ENCODE data around the gene ZNF654. TPM values are rescaled to one million over a fixed set of nuclear protein-coding genes. Genes with fewer than 3 reads are reported as not detected.
A peak's percentile ranks its signal among the peaks of the same experiment; 100 is the strongest.
"Not testable (repeated sequence)": the region's sequence is repeated elsewhere in the genome, so short reads cannot be mapped to it uniquely, and the experiment has no call there.

Gene ZNF654
- total RNA-seq, 1 donor from 2014 or later: 11.9 TPM

DNA sequence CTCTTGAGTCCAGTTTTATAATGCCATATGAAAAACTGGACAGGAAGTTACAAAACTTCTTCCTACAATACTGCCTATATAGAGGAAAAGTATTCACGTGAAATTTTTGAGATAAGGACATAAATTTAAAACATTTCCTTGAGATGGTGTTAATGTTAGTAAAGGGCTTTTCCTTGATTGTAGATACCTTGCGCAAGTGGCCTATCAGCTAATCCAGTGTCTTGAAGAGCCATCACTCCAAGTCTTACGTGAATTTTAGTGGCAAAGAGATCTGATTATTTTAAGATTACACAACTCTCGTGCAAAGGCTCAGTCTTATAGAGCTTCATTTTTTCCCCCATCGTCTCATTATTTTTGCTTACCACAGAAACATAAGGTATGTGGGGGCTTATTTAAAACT lies 109.1 kb downstream of the ZNF654 start:
- no peak for DNase-seq (ENCODE audit: missing footprints)
- no peak for ATAC-seq

GRCh38 chr3:88180398-88180999 lies 121.4 kb downstream of the ZNF654 start:
- no peak for ATAC-seq
- intact Hi-C loops (cut with DNase I): no loop called here
- DNase-seq (ENCODE audit: missing footprints): no peak

More for the DNA sequence above, 109.1 kb downstream of the ZNF654 start:
- intact Hi-C loops (cut with DNase I): no loop called here

GRCh38 chr3:88182165-88182918 lies 123.3 kb downstream of the ZNF654 start:
- peak; percentile 31 for DNase-seq (ENCODE audit: missing footprints)
- ATAC-seq; intact Hi-C loops (cut with DNase I): not testable (repeated sequence)

- intact Hi-C loops (cut with DNase I): no loop called here
- ATAC-seq: peak; percentile 59
- DNase-seq (ENCODE audit: missing footprints): peak; percentile 61
These were observed 129.4 kb downstream of the ZNF654 start for GRCh38 chr3:88188436-88188835.

DNA sequence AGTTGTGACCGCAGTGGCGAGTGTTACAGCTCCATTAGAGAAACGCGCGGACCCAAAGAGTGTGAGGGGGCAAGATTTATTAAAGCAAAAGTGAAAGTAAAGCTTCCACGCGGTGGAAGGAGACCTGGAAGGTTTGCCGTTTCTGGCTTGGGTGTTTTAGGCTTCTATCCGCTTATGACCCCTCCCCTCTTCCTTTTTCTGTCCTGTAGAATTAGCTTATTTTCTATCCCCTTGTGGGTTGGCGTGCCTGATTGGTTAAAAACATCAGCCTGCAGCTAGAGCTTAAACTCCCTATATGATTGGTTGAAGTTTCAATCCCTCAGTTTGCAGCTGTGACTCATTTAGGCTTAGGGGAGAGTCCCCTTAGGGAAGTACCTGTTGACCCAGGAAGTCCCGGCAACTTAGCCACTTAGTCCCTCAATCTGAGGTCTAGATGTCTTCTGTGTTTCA lies 130.3 kb downstream of the ZNF654 start:
- DNase-seq (ENCODE audit: missing footprints) (no peak), ATAC-seq (no peak)
- intact Hi-C loops (cut with DNase I): no loop called here

GRCh38 chr3:88191872-88192409 lies 132.9 kb downstream of the ZNF654 start:
- DNase-seq (ENCODE audit: missing footprints) (no peak), ATAC-seq (no peak)
- intact Hi-C loops (cut with DNase I): no loop called here

DNA sequence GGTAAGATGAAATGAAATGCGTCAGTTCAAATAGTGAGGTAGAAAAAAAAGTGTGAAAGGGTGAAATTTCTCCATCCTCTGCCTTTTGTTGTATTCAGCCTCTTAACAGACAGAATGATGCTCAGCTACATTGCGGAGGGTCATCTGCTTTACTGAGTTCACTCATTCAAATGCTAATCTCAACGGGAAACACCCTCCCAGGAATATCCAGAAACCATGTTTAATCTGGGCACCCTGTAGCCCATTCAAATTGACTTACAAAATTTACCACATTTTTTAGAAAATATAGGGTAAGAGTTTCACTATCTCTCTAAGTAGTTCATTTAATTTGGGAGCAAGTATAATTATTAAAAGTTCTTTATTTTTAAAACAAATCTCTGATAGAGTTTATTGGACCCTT lies 133.6 kb downstream of the ZNF654 start:
- no peak for DNase-seq (ENCODE audit: missing footprints)
- no peak for ATAC-seq
- intact Hi-C loops (cut with DNase I): no loop called here

Other genes starting within 250 kb of the ZNF654 start
- gene CGGBP1, start 250 bp upstream of the ZNF654 start, total RNA-seq: 51.6 TPM
- gene C3orf38, start 90.7 kb downstream of the ZNF654 start, total RNA-seq: 11.8 TPM

Data from Right ventricle myocardium inferior (tissue), 1 donor.